ENCODE data around the gene DCP1B. TPM values are rescaled to one million over a fixed set of nuclear protein-coding genes. Genes with fewer than 3 reads are reported as not detected.

Gene DCP1B
- total RNA-seq, 3 donors from 2014 or later (not counting 1 experiment from before 2014, with no cell fraction given) = 4.7 to 8.5 (median 7.5) TPM

GRCh38 chr12:1930803-1931597, 73.3 kb downstream of the DCP1B start:
- peaks cover 16 to 29% of the 10 kb centered on the region in 2 donors for H3K4me1 Mint-ChIP-seq
- no peak for DNase-seq
- no peak for TF ChIP-seq CTCF (IDR thresholded peaks at IDR 0.05)
- no peaks in the 10 kb centered on the region for H3K36me3 Mint-ChIP-seq
- Histone ChIP-seq H3K4me3 (ENCODE audit: low read length) (no peak overlapping the region), H3K36me3 (ENCODE audit: control insufficient read depth, insufficient read depth, low read length) (no peaks in the 10 kb centered on the region), H3K27me3 (ENCODE audit: control insufficient read depth, insufficient read depth, low read length) (no peaks in the 10 kb centered on the region), H3K9me3 (ENCODE audit: control insufficient read depth, insufficient read depth, low read length) (no peaks in the 10 kb centered on the region), H3K27ac (ENCODE audit: low read length) (no peak overlapping the region), H3K4me1 (ENCODE audit: control insufficient read depth, insufficient read depth, low read length) (peaks cover 18% of the 10 kb centered on the region)
- no peak for ATAC-seq
- H3K27ac Mint-ChIP-seq = no peak overlapping the region
- no peaks in the 10 kb centered on the region for H3K9me3 Mint-ChIP-seq
- no peak overlapping the region for H3K4me3 Mint-ChIP-seq
- peaks cover 0 to 7% of the 10 kb centered on the region in 2 donors for H3K27me3 Mint-ChIP-seq (ENCODE audit: low read depth in 2 of 2)
- WGBS (ENCODE audit: insufficient coverage) = 86% methylated on average over 27 of the region's 27 CpGs
- intact Hi-C loops (cut with micrococcal nuclease) = no loop called here

- intact Hi-C loops (cut with micrococcal nuclease) = no loop called here
- Histone ChIP-seq H3K9me3 (ENCODE audit: control insufficient read depth, insufficient read depth, low read length) (no peaks in the 10 kb centered on the region), H3K4me1 (ENCODE audit: control insufficient read depth, insufficient read depth, low read length) (peaks cover 24% of the 10 kb centered on the region), H3K36me3 (ENCODE audit: control insufficient read depth, insufficient read depth, low read length) (no peaks in the 10 kb centered on the region), H3K27ac (ENCODE audit: low read length) (no peak overlapping the region), H3K27me3 (ENCODE audit: control insufficient read depth, insufficient read depth, low read length) (no peaks in the 10 kb centered on the region), H3K4me3 (ENCODE audit: low read length) (no peak overlapping the region)
- TF ChIP-seq CTCF (IDR thresholded peaks at IDR 0.05) = no peak
- Mint-ChIP-seq H3K27ac (no peak overlapping the region), H3K9me3 (no peaks in the 10 kb centered on the region), H3K4me3 (no peak overlapping the region), H3K36me3 (no peaks in the 10 kb centered on the region), H3K27me3 (ENCODE audit: low read depth in 2 of 2) (peaks cover 0 to 5% of the 10 kb centered on the region in 2 donors), H3K4me1 (peaks cover 16 to 30% of the 10 kb centered on the region in 2 donors)
- DNase-seq (no peak), ATAC-seq (no peak)
- 52% methylated on average over 11 of the region's 11 CpGs for WGBS (ENCODE audit: insufficient coverage)
These were observed 74.1 kb downstream of the DCP1B start for GRCh38 chr12:1929985-1930802.

GRCh38 chr12:1929241-1929984, 74.8 kb downstream of the DCP1B start:
- WGBS (ENCODE audit: insufficient coverage) = 53% methylated on average over 11 of the region's 11 CpGs
- H3K27ac Mint-ChIP-seq = no peak overlapping the region

More at GRCh38 chr12:1929241-1929984, 74.8 kb downstream of the DCP1B start:
- ATAC-seq = no peak
- Mint-ChIP-seq H3K36me3 (no peaks in the 10 kb centered on the region), H3K4me1 (peaks cover 16 to 37% of the 10 kb centered on the region in 2 donors), H3K4me3 (no peak overlapping the region), H3K27me3 (ENCODE audit: low read depth in 2 of 2) (peaks cover 0 to 9% of the 10 kb centered on the region in 2 donors), H3K9me3 (no peaks in the 10 kb centered on the region)
- Histone ChIP-seq H3K9me3 (ENCODE audit: control insufficient read depth, insufficient read depth, low read length) (no peaks in the 10 kb centered on the region), H3K4me1 (ENCODE audit: control insufficient read depth, insufficient read depth, low read length) (peaks cover 29% of the 10 kb centered on the region), H3K27me3 (ENCODE audit: control insufficient read depth, insufficient read depth, low read length) (no peaks in the 10 kb centered on the region), H3K36me3 (ENCODE audit: control insufficient read depth, insufficient read depth, low read length) (no peaks in the 10 kb centered on the region), H3K4me3 (ENCODE audit: low read length) (no peak overlapping the region), H3K27ac (ENCODE audit: low read length) (no peak overlapping the region)
- no peak for TF ChIP-seq CTCF (IDR thresholded peaks at IDR 0.05)
- DNase-seq = no peak
- intact Hi-C loops (cut with micrococcal nuclease) = no loop called here

Data from natural killer cell (primary cell).